Stomach (tissue), 4 donors: Measurements from ENCODE around the gene THY1.

Source experiments
- EP300 ChIP-seq: sonication (generic); formaldehyde crosslinking; IDR thresholded peaks from one replicate; pipeline ENCODE4 v1.6.1; 2017; ENCODE audit warnings: antibody characterized with exemption
- POLR2A ChIP-seq, 4 donors: fragments of 450-650 bp; IDR thresholded peaks; one replicate each; pipeline ENCODE4 v1.6.1; 2016; ENCODE audit warnings: antibody characterized with exemption in 4 of 4, control low read depth in 2 of 4, mild to moderate bottlenecking in 1 of 4, moderate library complexity in 1 of 4
- POLR2AphosphoS5 ChIP-seq, 3 donors: sonication (generic); formaldehyde crosslinking; IDR thresholded peaks; one replicate each; pipeline ENCODE4 v1.6.1; 2016; ENCODE audit warnings: antibody characterized with exemption in 3 of 3
- TF ChIP-seq, protein P1 (sequence below), 7 experiments: fragments of 450-650 bp in 4 of 7; fragments of 200-600 bp in 3 of 7; sonication (generic) in 3 of 7; IDR thresholded peaks; one replicate each; pipeline ENCODE4 v1.5.1; 2016 to 2019; ENCODE audit warnings: antibody characterized with exemption in 7 of 7, control low read depth in 2 of 7, mild to moderate bottlenecking in 1 of 7

DNA sequence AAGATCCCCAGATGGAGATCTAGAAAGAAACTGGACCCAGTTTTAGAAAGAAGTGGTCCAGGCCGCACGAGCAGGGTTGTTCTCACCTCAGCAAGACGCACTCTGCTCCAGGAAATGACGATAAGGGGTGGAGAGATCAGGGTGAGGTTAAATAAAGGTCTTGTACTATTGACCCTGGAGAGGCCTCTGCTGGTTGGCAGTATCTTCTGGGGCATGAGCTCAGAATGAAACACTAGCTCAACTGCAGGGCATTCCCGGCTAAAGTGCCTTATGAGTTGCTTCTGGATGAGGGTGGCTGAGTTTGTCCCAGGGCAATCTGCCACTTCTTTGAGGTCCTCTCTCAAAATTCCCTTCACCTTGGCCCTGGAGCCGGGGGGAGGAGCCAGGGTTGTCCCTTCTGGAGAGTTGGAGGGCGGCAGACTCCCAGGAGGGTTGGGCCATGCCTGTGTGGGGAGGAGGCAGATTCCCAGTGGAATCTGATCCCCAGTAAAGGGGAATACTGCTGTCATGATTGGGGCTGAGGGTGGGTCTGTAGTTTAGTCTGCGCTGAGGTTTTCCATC is 52.4 kb downstream of the THY1 start:
- TF ChIP-seq, protein P1, sequence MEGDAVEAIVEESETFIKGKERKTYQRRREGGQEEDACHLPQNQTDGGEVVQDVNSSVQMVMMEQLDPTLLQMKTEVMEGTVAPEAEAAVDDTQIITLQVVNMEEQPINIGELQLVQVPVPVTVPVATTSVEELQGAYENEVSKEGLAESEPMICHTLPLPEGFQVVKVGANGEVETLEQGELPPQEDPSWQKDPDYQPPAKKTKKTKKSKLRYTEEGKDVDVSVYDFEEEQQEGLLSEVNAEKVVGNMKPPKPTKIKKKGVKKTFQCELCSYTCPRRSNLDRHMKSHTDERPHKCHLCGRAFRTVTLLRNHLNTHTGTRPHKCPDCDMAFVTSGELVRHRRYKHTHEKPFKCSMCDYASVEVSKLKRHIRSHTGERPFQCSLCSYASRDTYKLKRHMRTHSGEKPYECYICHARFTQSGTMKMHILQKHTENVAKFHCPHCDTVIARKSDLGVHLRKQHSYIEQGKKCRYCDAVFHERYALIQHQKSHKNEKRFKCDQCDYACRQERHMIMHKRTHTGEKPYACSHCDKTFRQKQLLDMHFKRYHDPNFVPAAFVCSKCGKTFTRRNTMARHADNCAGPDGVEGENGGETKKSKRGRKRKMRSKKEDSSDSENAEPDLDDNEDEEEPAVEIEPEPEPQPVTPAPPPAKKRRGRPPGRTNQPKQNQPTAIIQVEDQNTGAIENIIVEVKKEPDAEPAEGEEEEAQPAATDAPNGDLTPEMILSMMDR (IDR thresholded peaks at IDR 0.05) = no peak
- no peak for TF ChIP-seq POLR2A (IDR thresholded peaks at IDR 0.05)
- no peak for TF ChIP-seq POLR2AphosphoS5 (IDR thresholded peaks at IDR 0.05)
- TF ChIP-seq EP300 = no peak
